ENCODE data around the gene IFNA4. TPM values are rescaled to one million over a fixed set of nuclear protein-coding genes. Genes with fewer than 3 reads are reported as not detected.
A peak's percentile ranks its signal among the peaks of the same experiment; 100 is the strongest.
"Not testable (repeated sequence)": the region's sequence is repeated elsewhere in the genome, so short reads cannot be mapped to it uniquely, and the experiment has no call there.

Gene IFNA4
- polyA plus RNA-seq: not detected

DNA sequence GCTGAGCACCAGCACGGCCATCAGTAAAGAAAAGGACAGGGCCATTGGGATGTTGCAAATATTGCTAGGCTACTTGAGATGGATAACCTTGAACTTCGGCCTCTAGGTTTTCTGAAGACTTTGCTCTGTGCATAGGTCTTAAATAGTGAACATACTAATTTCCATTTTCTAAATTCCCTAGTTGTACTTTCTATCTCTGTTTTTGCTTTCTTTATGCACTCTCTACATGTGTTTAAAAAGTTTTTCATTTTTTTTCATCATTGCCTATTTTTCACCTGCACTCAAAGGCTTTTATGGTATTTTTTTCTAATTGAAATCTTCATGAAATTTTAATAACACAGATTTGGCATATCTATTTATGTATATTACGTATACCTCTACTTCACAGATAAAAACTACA, at the start of gene IFNA4:
TSS of gene IFNA4 (minus strand) at position 101 of the 400 bp plus-strand sequence. CDS start at position 45, 56 bp downstream.
- not testable (repeated sequence) for DNase-seq; H3K9me3 Mint-ChIP-seq; H3K27ac Mint-ChIP-seq; H3K27me3 Mint-ChIP-seq (ENCODE audit: low read depth in 3 of 3); H3K4me3 Mint-ChIP-seq; H3K36me3 Mint-ChIP-seq
- peaks cover 6 to 12% of the 10 kb centered on the region in 2 donors for H3K4me1 Mint-ChIP-seq

GRCh38 chr9:21236360-21236714, 49.0 kb upstream of the IFNA4 start:
- Mint-ChIP-seq H3K4me1 (peaks cover 4 to 13% of the 10 kb centered on the region in 2 donors), H3K27me3 (ENCODE audit: low read depth in 3 of 3) (peaks cover 1 to 12% (median 4%) of the 10 kb centered on the region in 3 donors)
- not testable (repeated sequence) for H3K4me3 Mint-ChIP-seq, DNase-seq, H3K36me3 Mint-ChIP-seq, H3K9me3 Mint-ChIP-seq, H3K27ac Mint-ChIP-seq

- H3K4me1 Mint-ChIP-seq: peaks cover 4 to 13% of the 10 kb centered on the region in 2 donors
- H3K27ac Mint-ChIP-seq, H3K9me3 Mint-ChIP-seq, H3K36me3 Mint-ChIP-seq: not testable (repeated sequence)
- peak; percentile 30 to 37 (median 34) for DNase-seq
- H3K27me3 Mint-ChIP-seq (ENCODE audit: low read depth in 3 of 3): peaks cover 1 to 12% (median 4%) of the 10 kb centered on the region in 3 donors
- H3K4me3 Mint-ChIP-seq: peak overlapping the region in 2 of 5 donors; percentile 11 to 33
Measured at GRCh38 chr9:21235468-21236359, 48.3 kb upstream of the IFNA4 start.

DNA sequence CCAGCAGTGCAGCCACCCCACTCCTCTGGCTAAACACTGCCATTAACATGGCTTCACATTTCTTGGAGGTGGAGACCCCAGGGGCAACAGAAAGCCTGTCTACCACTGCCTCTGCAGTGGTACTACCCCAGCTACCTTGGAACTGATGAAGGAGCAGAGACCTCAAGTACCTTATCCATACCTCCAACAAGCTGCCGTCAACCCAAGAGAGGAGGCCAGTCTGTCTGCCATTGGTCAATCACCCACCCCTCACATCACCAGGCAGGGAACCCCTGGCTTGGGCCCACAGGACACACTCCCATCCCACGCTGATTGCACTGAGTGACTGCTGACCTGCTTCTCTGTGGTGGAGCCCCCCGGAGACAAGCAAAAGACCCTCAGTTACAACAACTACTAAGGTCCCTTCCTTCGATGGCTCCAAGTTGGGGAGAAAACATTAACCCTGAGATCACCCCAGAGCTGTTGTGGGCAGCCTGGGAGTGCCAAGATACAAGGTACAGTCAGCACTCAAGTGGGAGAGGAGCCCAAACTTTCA, 46.8 kb upstream of the IFNA4 start:
- Mint-ChIP-seq H3K36me3 (no peaks in the 10 kb centered on the region), H3K27me3 (ENCODE audit: low read depth in 3 of 3) (peaks cover 1 to 12% (median 4%) of the 10 kb centered on the region in 3 donors), H3K27ac (no peak overlapping the region), H3K4me3 (no peak overlapping the region), H3K9me3 (no peaks in the 10 kb centered on the region), H3K4me1 (peaks cover 4 to 13% of the 10 kb centered on the region in 2 donors)
- DNase-seq: no peak

- Mint-ChIP-seq H3K9me3 (no peaks in the 10 kb centered on the region), H3K27ac (no peak overlapping the region), H3K4me3 (no peak overlapping the region), H3K27me3 (ENCODE audit: low read depth in 3 of 3) (peaks cover 1 to 8% (median 3%) of the 10 kb centered on the region in 3 donors), H3K36me3 (no peaks in the 10 kb centered on the region), H3K4me1 (peaks cover 4 to 13% of the 10 kb centered on the region in 2 donors)
- no peak for DNase-seq
Measured at GRCh38 chr9:21233258-21233657, 45.9 kb upstream of the IFNA4 start.

DNA sequence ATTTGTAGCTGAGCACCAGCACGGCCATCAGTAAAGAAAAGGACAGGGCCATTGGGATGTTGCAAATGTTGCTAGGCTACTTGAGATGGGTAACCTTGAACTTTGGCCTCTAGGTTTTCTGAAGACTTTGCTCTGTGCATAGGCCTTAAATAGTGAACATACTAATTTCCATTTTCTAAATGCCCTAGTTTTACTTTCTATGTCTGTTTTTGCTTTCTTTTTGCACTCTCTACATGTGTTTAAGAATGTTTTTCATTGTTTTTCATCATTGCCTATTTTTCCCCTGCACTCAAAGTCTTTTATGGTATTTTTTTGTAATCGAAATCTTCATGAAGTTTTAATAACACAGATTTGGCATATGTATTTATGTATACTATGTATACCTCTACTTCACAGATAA, 40.7 kb upstream of the IFNA4 start, which contains the start of gene IFNA17:
TSS of gene IFNA17 (minus strand) at position 101 of the 400 bp plus-strand sequence. CDS start at position 52, 49 bp downstream.
- DNase-seq: no peak
- peaks cover 2 to 5% (median 2%) of the 10 kb centered on the region in 3 donors for H3K27me3 Mint-ChIP-seq (ENCODE audit: low read depth in 3 of 3)
- no peaks in the 10 kb centered on the region for H3K9me3 Mint-ChIP-seq
- no peaks in the 10 kb centered on the region for H3K4me1 Mint-ChIP-seq
- no peak within 1 kb of the TSS for H3K27ac Mint-ChIP-seq
- H3K36me3 Mint-ChIP-seq: no peaks in the 10 kb centered on the region
- H3K4me3 Mint-ChIP-seq: no peak within 1 kb of the TSS

- peaks cover 5 to 17% (median 6%) of the 10 kb centered on the region in 3 donors for H3K27me3 Mint-ChIP-seq (ENCODE audit: low read depth in 3 of 3)
Measured at GRCh38 chr9:21217211-21217610, 29.8 kb upstream of the IFNA4 start, which contains the start of gene IFNA16. Gene IFNA16 (minus strand): TSS chr9:21217311. CDS start chr9:21217305, 6 bp downstream.

DNA sequence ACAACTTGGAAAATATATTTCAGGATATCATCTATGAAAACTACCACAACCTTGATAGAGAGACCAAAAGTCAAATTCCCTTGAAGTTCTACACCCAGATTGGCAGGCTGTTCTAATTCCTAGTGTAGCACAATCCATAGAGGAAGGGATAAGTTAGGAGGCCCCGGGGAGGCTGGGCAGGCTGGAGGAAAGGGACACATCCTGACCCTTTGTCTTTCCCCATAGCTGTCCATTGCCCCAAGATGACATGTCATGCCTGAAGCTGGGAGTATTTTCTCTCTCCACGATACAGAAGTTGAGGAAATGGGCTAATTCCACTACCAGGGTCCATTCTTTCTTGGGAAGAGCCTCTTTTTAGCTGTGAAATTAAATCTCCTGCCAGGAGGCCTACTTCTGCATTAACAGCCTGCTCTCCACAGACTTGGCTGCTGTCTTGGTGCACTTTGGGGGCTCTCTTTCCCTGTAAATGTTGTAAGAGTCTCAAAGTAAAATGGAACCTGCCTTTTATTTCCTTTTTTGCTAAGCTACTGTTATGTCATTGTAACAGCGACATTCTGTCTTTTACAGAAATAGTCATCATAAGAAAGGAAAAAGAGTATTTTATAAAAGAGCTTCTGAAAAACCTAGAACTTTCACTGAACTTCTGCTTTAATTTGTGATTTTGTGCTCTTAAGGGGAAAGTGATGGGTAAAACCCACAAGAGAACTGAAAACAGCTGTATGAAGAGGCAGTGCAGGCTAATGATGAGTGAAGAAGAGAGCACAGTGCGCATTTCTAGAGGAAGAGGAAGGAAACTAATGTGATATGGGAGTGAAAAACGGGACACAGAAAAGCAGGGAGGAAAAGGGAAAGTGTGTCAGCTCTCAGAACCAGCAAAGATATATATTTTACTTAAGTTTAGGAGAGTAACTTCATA, 26.3 kb upstream of the IFNA4 start:
- H3K27ac Mint-ChIP-seq; H3K36me3 Mint-ChIP-seq; H3K27me3 Mint-ChIP-seq (ENCODE audit: low read depth in 3 of 3); H3K9me3 Mint-ChIP-seq; H3K4me1 Mint-ChIP-seq: not testable (repeated sequence)
- DNase-seq: peak in 1 of 3 donors; percentile 5
- peak overlapping the region in 2 of 5 donors; percentile 22 to 27 for H3K4me3 Mint-ChIP-seq

More at GRCh38 chr9:21217211-21217610, 29.8 kb upstream of the IFNA4 start, which contains the start of gene IFNA16:
- H3K9me3 Mint-ChIP-seq, H3K27ac Mint-ChIP-seq, H3K4me3 Mint-ChIP-seq, H3K4me1 Mint-ChIP-seq, DNase-seq, H3K36me3 Mint-ChIP-seq: not testable (repeated sequence)

DNA sequence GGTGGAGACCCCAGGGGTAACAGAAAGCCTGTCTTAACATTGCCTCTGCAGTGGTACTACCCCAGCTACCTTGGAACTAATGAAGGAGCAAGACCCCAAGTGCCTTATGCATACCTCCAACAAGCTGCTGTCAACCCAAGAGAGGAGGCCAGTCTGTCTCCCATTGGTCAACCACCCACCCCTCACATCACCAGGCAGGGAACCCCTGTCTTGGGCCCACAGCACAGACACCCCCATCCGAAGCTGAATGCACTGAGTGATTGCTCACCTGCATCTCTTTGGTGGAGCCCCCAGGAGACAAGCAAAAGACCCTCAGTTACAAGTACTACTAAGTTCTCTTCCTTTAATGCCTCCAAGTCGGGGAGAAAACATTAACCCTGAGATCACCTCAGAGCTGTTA, 24.8 kb upstream of the IFNA4 start:
- not testable (repeated sequence) for H3K4me3 Mint-ChIP-seq; H3K27me3 Mint-ChIP-seq (ENCODE audit: low read depth in 3 of 3); H3K36me3 Mint-ChIP-seq; H3K9me3 Mint-ChIP-seq; DNase-seq; H3K4me1 Mint-ChIP-seq; H3K27ac Mint-ChIP-seq

- not testable (repeated sequence) for H3K36me3 Mint-ChIP-seq; H3K4me1 Mint-ChIP-seq; DNase-seq; H3K27me3 Mint-ChIP-seq (ENCODE audit: low read depth in 3 of 3); H3K9me3 Mint-ChIP-seq; H3K4me3 Mint-ChIP-seq; H3K27ac Mint-ChIP-seq
Measured at GRCh38 chr9:21210782-21211181, 23.4 kb upstream of the IFNA4 start.

GRCh38 chr9:21210311-21210710, 22.9 kb upstream of the IFNA4 start:
- H3K4me1 Mint-ChIP-seq: peaks cover 3 to 6% of the 10 kb centered on the region in 2 donors
- H3K27ac Mint-ChIP-seq: no peak overlapping the region
- H3K9me3 Mint-ChIP-seq: no peaks in the 10 kb centered on the region
- no peaks in the 10 kb centered on the region for H3K36me3 Mint-ChIP-seq
- peaks cover 0 to 6% (median 3%) of the 10 kb centered on the region in 3 donors for H3K27me3 Mint-ChIP-seq (ENCODE audit: low read depth in 3 of 3)
- no peak overlapping the region for H3K4me3 Mint-ChIP-seq
- DNase-seq: no peak

DNA sequence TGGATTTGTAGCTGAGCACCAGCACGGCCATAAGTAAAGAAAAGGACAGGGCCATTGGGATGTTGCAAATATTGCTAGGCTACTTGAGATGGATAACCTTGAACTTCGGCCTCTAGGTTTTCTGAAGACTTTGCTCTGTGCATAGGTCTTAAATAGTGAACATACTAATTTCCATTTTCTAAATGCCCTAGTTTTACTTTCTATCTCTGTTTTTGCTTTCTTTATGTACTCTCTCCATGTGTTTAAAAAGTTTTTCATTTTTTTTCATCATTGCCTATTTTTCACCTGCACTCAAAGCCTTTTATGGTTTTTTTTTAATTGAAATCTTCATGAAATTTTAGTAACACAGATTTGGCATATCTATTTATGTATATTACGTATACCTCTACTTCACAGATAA, 19.7 kb upstream of the IFNA4 start, which contains the start of gene IFNA10:
TSS of gene IFNA10 (minus strand) at position 101 of the 400 bp plus-strand sequence. CDS start at position 55, 46 bp downstream.
- not testable (repeated sequence) for H3K36me3 Mint-ChIP-seq; H3K27ac Mint-ChIP-seq; H3K27me3 Mint-ChIP-seq (ENCODE audit: low read depth in 3 of 3); H3K9me3 Mint-ChIP-seq; H3K4me3 Mint-ChIP-seq; DNase-seq; H3K4me1 Mint-ChIP-seq

DNA sequence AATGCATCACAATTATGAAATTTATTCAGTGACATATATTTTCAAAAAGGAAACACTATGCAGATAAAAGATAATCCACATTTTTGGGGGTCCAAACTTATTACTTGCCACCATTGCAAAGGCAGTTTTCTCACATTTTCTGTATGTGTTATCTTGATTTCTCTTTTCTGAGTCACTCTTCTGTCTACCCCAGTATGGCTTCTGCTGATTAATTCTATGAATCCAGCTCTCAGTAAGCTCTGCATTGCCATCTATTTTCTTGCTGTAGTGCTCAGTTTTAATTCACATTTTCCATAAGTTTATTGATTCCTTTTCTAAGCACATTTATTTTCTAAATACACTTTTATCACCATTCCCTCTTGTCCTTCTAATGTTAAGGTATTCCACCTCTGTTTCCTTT, 17.8 kb upstream of the IFNA4 start:
- no peak overlapping the region for H3K27ac Mint-ChIP-seq
- H3K9me3 Mint-ChIP-seq: no peaks in the 10 kb centered on the region
- no peaks in the 10 kb centered on the region for H3K36me3 Mint-ChIP-seq
- DNase-seq: no peak
- no peaks in the 10 kb centered on the region for H3K4me1 Mint-ChIP-seq
- H3K4me3 Mint-ChIP-seq: no peak overlapping the region
- peaks cover 0 to 5% (median 3%) of the 10 kb centered on the region in 3 donors for H3K27me3 Mint-ChIP-seq (ENCODE audit: low read depth in 3 of 3)
